Erythroblast (primary cell): Measurements from ENCODE around the gene PLSCR5.
A peak's percentile ranks its signal among the peaks of the same experiment; 100 is the strongest.

Source experiments
- DNase-seq, 2 experiments: peaks; one replicate each; lab custom pipeline; 2025; lab: John Stamatoyannopoulos, UW
- GATA1 ChIP-seq: IDR thresholded peaks from 2 replicates; pipeline ENCODE4 v1.6.1; 2011; ENCODE audit warnings: low read depth, mild to moderate bottlenecking, control low read depth, low read length, moderate library complexity
- POLR2A ChIP-seq: IDR thresholded peaks from 2 replicates; pipeline ENCODE4 v1.6.1; 2011; ENCODE audit warnings: mild to moderate bottlenecking, low read length

The PLSCR5 gene, protein sequence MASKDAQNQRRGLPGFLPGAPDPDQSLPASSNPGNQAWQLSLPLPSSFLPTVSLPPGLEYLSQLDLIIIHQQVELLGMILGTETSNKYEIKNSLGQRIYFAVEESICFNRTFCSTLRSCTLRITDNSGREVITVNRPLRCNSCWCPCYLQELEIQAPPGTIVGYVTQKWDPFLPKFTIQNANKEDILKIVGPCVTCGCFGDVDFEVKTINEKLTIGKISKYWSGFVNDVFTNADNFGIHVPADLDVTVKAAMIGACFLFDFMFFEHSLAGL

DNA sequence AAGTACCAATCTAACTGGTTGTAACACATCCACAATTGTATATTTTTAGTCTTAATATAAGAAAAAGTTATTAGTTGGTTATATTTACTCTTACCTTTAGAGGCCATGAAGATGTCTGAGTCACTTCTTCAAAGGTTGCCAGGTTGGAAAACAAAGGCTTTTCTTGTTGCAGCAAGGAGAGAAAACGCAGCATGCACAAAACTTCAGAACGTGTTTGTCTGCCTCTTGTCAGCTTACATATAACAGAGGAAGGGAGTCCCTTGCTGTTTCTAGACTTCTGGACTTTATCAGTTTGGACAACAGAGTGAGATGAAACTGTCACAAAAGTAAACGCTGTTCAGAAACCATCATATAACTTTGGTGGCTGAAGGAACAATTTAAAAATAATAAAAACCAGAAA, at the start of gene PLSCR5:
Gene PLSCR5 (minus strand): TSS at position 241 of the 400 bp plus-strand sequence. CDS start 134 bp downstream, at position 107.
- no peak for DNase-seq
- no peak for TF ChIP-seq GATA1
- TF ChIP-seq POLR2A = no peak

- no peak for DNase-seq
- no peak for TF ChIP-seq POLR2A
- no peak for TF ChIP-seq GATA1
Observed at GRCh38 chr3:146653978-146654377, 48.8 kb upstream of the PLSCR5 start.

DNA sequence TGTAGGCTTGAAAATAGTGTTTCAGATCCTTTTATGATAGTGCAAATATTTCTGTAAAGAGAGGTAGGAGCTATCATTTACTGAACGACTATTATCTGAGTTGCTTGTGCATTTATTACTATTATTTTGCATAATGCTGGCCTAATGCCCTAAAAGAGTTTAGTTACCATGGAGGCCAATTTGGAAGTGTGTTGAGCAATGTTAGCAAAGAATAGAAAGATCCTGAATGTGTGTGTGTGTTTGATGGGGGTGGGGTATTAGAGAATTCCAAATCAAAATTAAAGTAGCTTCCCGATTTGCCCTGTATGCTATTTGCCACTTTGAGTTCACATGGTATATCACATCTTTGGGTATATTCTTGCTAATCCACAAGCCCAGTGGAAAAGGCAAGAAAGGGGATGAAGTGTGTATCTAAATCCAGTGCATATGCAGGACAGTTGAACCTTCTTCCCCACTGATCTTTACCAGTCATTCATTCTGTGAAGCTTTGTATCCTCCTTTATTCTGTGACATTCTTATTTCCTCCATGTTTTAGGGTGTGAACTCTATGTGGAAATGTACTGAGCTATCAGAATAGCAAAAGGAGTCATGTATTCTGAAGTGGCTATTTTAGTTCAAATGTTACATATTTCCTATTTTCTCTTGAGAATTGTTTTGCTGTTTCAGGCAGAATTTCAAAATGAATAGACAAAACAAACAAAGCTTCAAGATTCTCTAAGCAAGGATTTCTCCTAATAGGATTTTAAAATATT, 45.7 kb upstream of the PLSCR5 start:
- TF ChIP-seq POLR2A (no peak), GATA1 (no peak)
- DNase-seq = no peak

GRCh38 chr3:146646261-146646660, 41.1 kb upstream of the PLSCR5 start:
- TF ChIP-seq GATA1 (no peak), POLR2A (no peak)
- DNase-seq = no peak

DNA sequence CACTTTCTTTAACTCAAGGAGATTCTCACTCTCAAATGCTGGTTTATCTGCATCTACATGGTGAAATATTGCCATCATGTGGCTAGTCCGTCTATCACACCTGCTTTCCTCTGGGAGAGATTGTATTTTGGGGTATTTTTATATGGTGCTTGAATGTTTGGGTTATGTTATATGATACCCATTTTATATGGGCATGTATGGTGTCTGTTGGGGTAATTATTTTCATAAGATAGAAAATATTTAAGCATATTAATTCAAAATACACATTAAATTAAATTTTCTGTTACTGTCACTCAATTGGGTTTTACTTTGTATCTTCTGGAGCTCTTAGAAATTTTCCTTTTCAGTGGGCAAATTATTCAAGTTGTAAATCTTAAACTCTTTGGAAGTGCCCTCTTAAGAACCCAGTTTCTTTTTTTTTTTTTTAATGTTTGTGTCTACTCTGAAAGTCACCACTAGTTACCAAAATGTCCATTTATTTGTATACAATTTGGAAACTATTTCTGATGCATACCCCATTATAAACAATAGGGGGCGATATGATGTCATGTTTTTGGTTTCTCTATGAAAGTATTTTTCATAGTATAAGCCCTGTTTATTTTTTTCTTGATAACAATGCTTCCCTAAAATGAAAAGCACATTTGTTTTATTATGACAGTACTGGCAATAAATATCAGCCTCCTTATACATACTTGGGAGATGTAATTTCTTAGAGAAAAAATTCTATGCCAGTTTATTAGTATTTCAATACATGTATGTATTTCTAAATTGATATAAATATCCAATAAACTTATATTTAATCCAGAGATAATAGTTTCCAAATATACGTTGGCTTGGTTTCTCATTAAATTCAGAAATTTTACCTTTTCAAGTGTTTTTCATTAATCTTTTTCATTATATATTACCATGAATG, 36.1 kb upstream of the PLSCR5 start:
- TF ChIP-seq GATA1 (no peak), POLR2A (no peak)
- DNase-seq = peak; percentile 42 to 58

- TF ChIP-seq POLR2A (no peak), GATA1 (no peak)
- DNase-seq = no peak
Observed at GRCh38 chr3:146640361-146640760, 35.2 kb upstream of the PLSCR5 start.

- TF ChIP-seq POLR2A = no peak
- no peak for TF ChIP-seq GATA1
- no peak for DNase-seq
Observed at GRCh38 chr3:146638718-146639117, 33.6 kb upstream of the PLSCR5 start.

GRCh38 chr3:146637871-146638270, 32.7 kb upstream of the PLSCR5 start:
- no peak for DNase-seq
- no peak for TF ChIP-seq GATA1

DNA sequence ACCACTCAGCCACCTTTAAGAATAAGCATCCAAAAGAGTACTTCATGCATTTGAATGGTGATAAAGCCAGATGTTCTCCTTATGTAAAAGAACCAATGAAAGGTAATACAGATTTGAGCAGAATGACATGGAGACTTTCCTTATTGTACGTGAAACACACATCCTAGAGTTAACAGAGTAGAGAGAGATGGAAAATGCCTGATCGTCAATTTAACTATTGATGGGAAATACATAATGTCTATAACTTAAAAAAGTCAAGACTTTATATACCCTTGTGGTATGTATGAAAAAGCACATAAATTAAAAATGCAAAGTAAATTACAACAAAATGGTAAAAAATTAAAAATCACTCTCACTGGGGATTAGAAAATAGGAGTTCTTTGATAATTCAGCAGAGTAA, 31.7 kb upstream of the PLSCR5 start:
- no peak for DNase-seq
- TF ChIP-seq POLR2A (no peak), GATA1 (no peak)

DNA sequence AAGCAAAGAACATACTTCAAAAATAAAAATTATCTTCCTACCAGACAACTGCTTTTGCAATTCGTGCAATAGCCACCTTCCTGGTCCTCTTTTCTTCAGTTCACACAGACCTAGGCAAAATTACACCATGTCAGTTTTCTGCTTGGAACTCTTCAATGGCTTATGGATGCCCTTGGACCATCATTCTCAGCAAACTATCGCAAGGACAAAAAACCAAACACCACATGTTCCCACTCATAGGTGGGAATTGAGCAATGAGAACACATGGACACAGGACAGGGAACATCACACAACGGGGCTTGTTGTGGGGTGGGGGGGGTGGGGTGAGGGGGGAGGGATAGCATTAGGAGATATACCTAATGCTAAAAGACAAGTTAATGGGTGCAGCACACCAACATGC, 29.2 kb upstream of the PLSCR5 start:
- TF ChIP-seq POLR2A = no peak
- TF ChIP-seq GATA1 = no peak
- DNase-seq = no peak

GRCh38 chr3:146628671-146629070, 23.5 kb upstream of the PLSCR5 start:
- DNase-seq = no peak
- no peak for TF ChIP-seq POLR2A
- no peak for TF ChIP-seq GATA1

- DNase-seq = no peak
- TF ChIP-seq GATA1 (no peak), POLR2A (no peak)
Observed at GRCh38 chr3:146626403-146627122, 21.4 kb upstream of the PLSCR5 start.

GRCh38 chr3:146625186-146625775, 20.1 kb upstream of the PLSCR5 start:
- TF ChIP-seq GATA1 (no peak), POLR2A (no peak)
- no peak for DNase-seq
